Astrocyte (in vitro differentiated cells and primary cell): ENCODE measurements around the gene RAD21L1. TPM values are rescaled to one million over a fixed set of nuclear protein-coding genes. Genes with fewer than 3 reads are reported as not detected.

Source experiments
- DNase-seq: peaks from one replicate; pipeline ENCODE4 v3.0.0-alpha.2; 2010; ENCODE audit warnings: low read depth
- FAIRE-seq: peaks from 2 replicates; lab custom pipeline; 2011; peaks lifted over from hg19 to GRCh38; lab: Jason Lieb, UNC
- H2AFZ ChIP-seq: 2 replicates; pipeline ENCODE4 v1.6.0; 2012; ENCODE audit warnings: low read depth, low read length, inconsistent platforms
- H3K27ac ChIP-seq: 2 replicates; pipeline ENCODE4 v1.5.1; 2011; ENCODE audit warnings: low read depth, low read length, inconsistent platforms
- H3K27me3 ChIP-seq: 2 replicates; pipeline ENCODE4 v1.6.0; 2011; ENCODE audit warnings: low read length, inconsistent platforms; ENCODE audit not compliant: insufficient read depth
- H3K36me3 ChIP-seq: 2 replicates; pipeline ENCODE4 v1.5.1; 2011; ENCODE audit warnings: low read length, inconsistent platforms; ENCODE audit not compliant: insufficient read depth
- H3K4me1 ChIP-seq: 2 replicates; pipeline ENCODE4 v1.5.1; 2011; ENCODE audit warnings: low read length, inconsistent platforms; ENCODE audit not compliant: insufficient read depth
- H3K4me2 ChIP-seq: 2 replicates; pipeline ENCODE4 v1.6.0; 2012; ENCODE audit warnings: low read length, inconsistent platforms
- H3K4me3 ChIP-seq: 2 replicates; pipeline ENCODE4 v1.5.1; 2011; ENCODE audit warnings: low read depth, mild to moderate bottlenecking, low read length, inconsistent platforms; ENCODE audit not compliant: insufficient read depth
- H3K79me2 ChIP-seq: 2 replicates; pipeline ENCODE4 v1.6.0; 2012; ENCODE audit warnings: mild to moderate bottlenecking, low read length, inconsistent platforms; ENCODE audit not compliant: insufficient read depth
- H3K9ac ChIP-seq: 2 replicates; pipeline ENCODE4 v1.6.0; 2012; ENCODE audit warnings: mild to moderate bottlenecking, low read length, inconsistent platforms
- H3K9me3 ChIP-seq: 2 replicates; pipeline ENCODE4 v1.5.1; 2012; ENCODE audit warnings: low read depth, mild to moderate bottlenecking, low read length, inconsistent platforms; ENCODE audit not compliant: insufficient read depth
- H4K20me1 ChIP-seq: 2 replicates; pipeline ENCODE4 v1.6.0; 2012; ENCODE audit warnings: low read length, inconsistent platforms; ENCODE audit not compliant: insufficient read depth
- H3K27ac Mint-ChIP-seq: one replicate; pipeline ENCODE4 v1.8.0; 2021; ENCODE audit warnings: mild to moderate bottlenecking, mixed read lengths; ENCODE audit not compliant: unreplicated experiment
- H3K27me3 Mint-ChIP-seq: one replicate; pipeline ENCODE4 v1.8.0; 2021; ENCODE audit warnings: low read depth, mixed read lengths; ENCODE audit not compliant: unreplicated experiment
- H3K36me3 Mint-ChIP-seq: one replicate; pipeline ENCODE4 v1.8.0; 2021; ENCODE audit warnings: low read depth, mixed read lengths; ENCODE audit not compliant: unreplicated experiment
- H3K4me1 Mint-ChIP-seq: one replicate; pipeline ENCODE4 v1.8.0; 2021; ENCODE audit warnings: low read depth, mixed read lengths; ENCODE audit not compliant: unreplicated experiment
- H3K4me3 Mint-ChIP-seq: one replicate; pipeline ENCODE4 v1.8.0; 2021; ENCODE audit warnings: mild to moderate bottlenecking, moderate library complexity, mixed read lengths; ENCODE audit not compliant: unreplicated experiment
- H3K9me3 Mint-ChIP-seq: one replicate; pipeline ENCODE4 v1.8.0; 2021; ENCODE audit warnings: mild to moderate bottlenecking, mixed read lengths; ENCODE audit not compliant: unreplicated experiment
- CTCF ChIP-seq: IDR thresholded peaks from 2 replicates; pipeline ENCODE4 v1.5.1; 2011; ENCODE audit warnings: low read depth, mild to moderate bottlenecking, inconsistent platforms, low read length, moderate library complexity; ENCODE audit not compliant: insufficient read depth
- EZH2 ChIP-seq: IDR thresholded peaks from 2 replicates; pipeline ENCODE4 v1.6.1; 2012; ENCODE audit warnings: mild to moderate bottlenecking, low read length, inconsistent platforms; ENCODE audit not compliant: insufficient read depth
- total RNA-seq: library from RNA; stranded (reverse); gene quantifications from 2 replicates; pipeline ENCODE4 v1.2.1, GENCODE V29; 2021

RAD21L1 gene
- total RNA-seq, 1 donor from 2014 or later: not detected

- H3K27ac Mint-ChIP-seq: no peak overlapping the region
- H3K27me3 Mint-ChIP-seq: peaks cover 7% of the 10 kb centered on the region
- H3K9me3 Mint-ChIP-seq: no peaks in the 10 kb centered on the region
- Histone ChIP-seq H3K9ac (no peak overlapping the region), H3K36me3 (no peaks in the 10 kb centered on the region), H3K4me3 (no peak overlapping the region), H4K20me1 (peaks cover 20% of the 10 kb centered on the region), H3K79me2 (no peaks in the 10 kb centered on the region), H3K4me2 (no peak overlapping the region), H3K9me3 (no peaks in the 10 kb centered on the region), H3K27ac (no peak overlapping the region), H2AFZ (no peak overlapping the region), H3K4me1 (no peaks in the 10 kb centered on the region), H3K27me3 (no peaks in the 10 kb centered on the region)
- no peak overlapping the region for H3K4me3 Mint-ChIP-seq
- peaks cover 5% of the 10 kb centered on the region for H3K4me1 Mint-ChIP-seq
- H3K36me3 Mint-ChIP-seq: no peaks in the 10 kb centered on the region
- DNase-seq: no peak
- peak; percentile 43 for FAIRE-seq
- TF ChIP-seq EZH2: no peak
- TF ChIP-seq CTCF: no peak
Measured at GRCh38 chr20:1277529-1278322, 51.9 kb downstream of the RAD21L1 start.

GRCh38 chr20:1278993-1279392 is 53.1 kb downstream of the RAD21L1 start:
- Histone ChIP-seq H4K20me1 (peaks cover 20% of the 10 kb centered on the region), H3K79me2 (no peaks in the 10 kb centered on the region), H3K9me3 (no peaks in the 10 kb centered on the region), H3K4me1 (no peaks in the 10 kb centered on the region), H3K27me3 (no peaks in the 10 kb centered on the region), H2AFZ (no peak overlapping the region), H3K4me3 (no peak overlapping the region), H3K4me2 (no peak overlapping the region), H3K9ac (no peak overlapping the region), H3K27ac (no peak overlapping the region), H3K36me3 (no peaks in the 10 kb centered on the region)
- no peak for FAIRE-seq
- peaks cover 5% of the 10 kb centered on the region for H3K4me1 Mint-ChIP-seq
- H3K27me3 Mint-ChIP-seq: peaks cover 2% of the 10 kb centered on the region
- no peak for TF ChIP-seq CTCF
- TF ChIP-seq EZH2: no peak
- H3K36me3 Mint-ChIP-seq: no peaks in the 10 kb centered on the region
- no peaks in the 10 kb centered on the region for H3K9me3 Mint-ChIP-seq
- no peak overlapping the region for H3K4me3 Mint-ChIP-seq
- no peak overlapping the region for H3K27ac Mint-ChIP-seq
- DNase-seq: no peak
